Gastroesophageal sphincter (tissue), 4 donors: ENCODE data around the gene EPHA4. TPM values are rescaled to one million over a fixed set of nuclear protein-coding genes. Genes with fewer than 3 reads are reported as not detected.

ENCODE experiments used
- ATAC-seq: fragments of 150-250 bp; one replicate; pipeline ENCODE4 v1.9.1; 2016; ENCODE audit warnings: mild to moderate bottlenecking, moderate library complexity
- H3K27ac ChIP-seq, 4 donors: fragments of 200-600 bp; sonication (generic) in 3 of 4; 1 replicate in 3 of 4; 2 replicates in 1 of 4; pipeline ENCODE4 v1.5.1; 2016 to 2019
- H3K27me3 ChIP-seq: fragments of 200-600 bp; sonication (generic); one replicate; pipeline ENCODE4 v1.5.1; 2019
- H3K36me3 ChIP-seq, 2 donors: fragments of 200-600 bp; sonication (generic); one replicate each; pipeline ENCODE4 v1.5.1; 2019; ENCODE audit warnings: control low read depth in 1 of 2
- H3K4me1 ChIP-seq, 3 donors: fragments of 200-600 bp; sonication (generic); 1 replicate in 2 of 3; 2 replicates in 1 of 3; pipeline ENCODE4 v1.5.1; 2016 to 2019; ENCODE audit warnings: control low read depth in 2 of 3
- H3K4me3 ChIP-seq, 2 donors: fragments of 200-600 bp; sonication (generic); one replicate each; pipeline ENCODE4 v1.5.1; 2019; ENCODE audit warnings: mild to moderate bottlenecking in 1 of 2, moderate library complexity in 1 of 2
- H3K9me3 ChIP-seq, 3 donors: fragments of 200-600 bp; sonication (generic); one replicate each; pipeline ENCODE4 v1.5.1; 2017 to 2019; ENCODE audit warnings: control low read depth in 2 of 3
- CTCF ChIP-seq, 4 experiments: fragments of 200-600 bp in 2 of 4; fragments of 450-650 bp in 2 of 4; sonication (generic) in 1 of 4; IDR thresholded peaks; one replicate each; pipeline ENCODE4 v1.5.1; 2017 to 2019; ENCODE audit warnings: antibody characterized with exemption in 4 of 4, mild to moderate bottlenecking in 2 of 4, moderate library complexity in 2 of 4
- EP300 ChIP-seq: sonication (generic); formaldehyde crosslinking; IDR thresholded peaks from one replicate; pipeline ENCODE4 v1.6.1; 2017; ENCODE audit warnings: antibody characterized with exemption, mild to moderate bottlenecking
- POLR2A ChIP-seq, 2 donors: fragments of 450-650 bp; IDR thresholded peaks; one replicate each; pipeline ENCODE4 v1.6.1; 2017; ENCODE audit warnings: antibody characterized with exemption in 2 of 2, mild to moderate bottlenecking in 2 of 2, moderate library complexity in 1 of 2
- POLR2AphosphoS5 ChIP-seq: sonication (generic); formaldehyde crosslinking; IDR thresholded peaks from one replicate; pipeline ENCODE4 v1.6.1; 2017; ENCODE audit warnings: antibody characterized with exemption
- WGBS, 2 donors: methylation state at CpG; one replicate each; pipeline ENCODE4 v1.1.5; 2018; ENCODE audit warnings: low coverage in 1 of 2; 5-methylcytosine and 5-hydroxymethylcytosine counted together
- total RNA-seq, 4 donors: library from RNA; depleted of rRNA; stranded (reverse); fragments of >200 nt; gene quantifications; one replicate each; pipeline ENCODE4 v1.1.0, GENCODE V29; 2016

The EPHA4 gene
- total RNA-seq, 4 donors from 2014 or later = 21.3 to 41.2 (median 31.6) TPM

- Histone ChIP-seq H3K4me3 (no peak overlapping the region), H3K4me1 (no peaks in the 10 kb centered on the region), H3K36me3 (no peaks in the 10 kb centered on the region), H3K9me3 (no peaks in the 10 kb centered on the region), H3K27ac (no peak overlapping the region), H3K27me3 (no peaks in the 10 kb centered on the region)
- ATAC-seq = no peak
- WGBS, 2 donors = 92 to 95% methylated on average over 2 of the region's 2 CpGs
- no peak for TF ChIP-seq POLR2AphosphoS5
- TF ChIP-seq EP300 = no peak
- TF ChIP-seq POLR2A (IDR thresholded peaks at IDR 0.05) = no peak
- TF ChIP-seq CTCF (IDR thresholded peaks at IDR 0.05) = no peak
Observed at GRCh38 chr2:221506469-221506868, 65.6 kb downstream of the EPHA4 start.

GRCh38 chr2:221505605-221506004 is 66.5 kb downstream of the EPHA4 start:
- no peak for ATAC-seq
- H3K27me3 ChIP-seq = no peaks in the 10 kb centered on the region
- H3K4me3 ChIP-seq = no peak overlapping the region
- H3K27ac ChIP-seq = no peak overlapping the region
- H3K36me3 ChIP-seq = no peaks in the 10 kb centered on the region
- H3K9me3 ChIP-seq = no peaks in the 10 kb centered on the region
- WGBS, 2 donors = 95 to 100% methylated on average over 3 to 4 of the region's 4 CpGs
- TF ChIP-seq POLR2A (IDR thresholded peaks at IDR 0.05) (no peak), CTCF (IDR thresholded peaks at IDR 0.05) (no peak), EP300 (no peak), POLR2AphosphoS5 (no peak)
- no peaks in the 10 kb centered on the region for H3K4me1 ChIP-seq

- Histone ChIP-seq H3K27ac (no peak overlapping the region), H3K27me3 (no peaks in the 10 kb centered on the region), H3K4me1 (no peaks in the 10 kb centered on the region), H3K36me3 (no peaks in the 10 kb centered on the region), H3K4me3 (no peak overlapping the region), H3K9me3 (no peaks in the 10 kb centered on the region)
- no peak for ATAC-seq
- whole genome bisulfite sequencing, 2 donors = 100% methylated on average over 1 of the region's 1 CpG
- TF ChIP-seq EP300 (no peak), POLR2A (IDR thresholded peaks at IDR 0.05) (no peak), CTCF (IDR thresholded peaks at IDR 0.05) (no peak), POLR2AphosphoS5 (no peak)
Observed at GRCh38 chr2:221504905-221505304, 67.2 kb downstream of the EPHA4 start.

GRCh38 chr2:221503965-221504364 is 68.1 kb downstream of the EPHA4 start:
- ATAC-seq = no peak
- no peaks in the 10 kb centered on the region for H3K27me3 ChIP-seq
- H3K4me3 ChIP-seq = no peak overlapping the region
- H3K27ac ChIP-seq = no peak overlapping the region
- no peaks in the 10 kb centered on the region for H3K9me3 ChIP-seq
- WGBS, 2 donors = 63 to 71% methylated on average over 2 of the region's 2 CpGs
- no peaks in the 10 kb centered on the region for H3K36me3 ChIP-seq
- H3K4me1 ChIP-seq = no peaks in the 10 kb centered on the region
- TF ChIP-seq POLR2A (IDR thresholded peaks at IDR 0.05) = no peak
- no peak for TF ChIP-seq POLR2AphosphoS5
- TF ChIP-seq EP300 = no peak
- no peak for TF ChIP-seq CTCF (IDR thresholded peaks at IDR 0.05)

GRCh38 chr2:221502270-221503010 is 69.7 kb downstream of the EPHA4 start:
- WGBS, 2 donors = 69 to 87% methylated on average over 7 to 8 of the region's 8 CpGs
- Histone ChIP-seq H3K27ac (no peak overlapping the region), H3K36me3 (peaks cover 0 to 2% of the 10 kb centered on the region in 2 donors)

More at GRCh38 chr2:221502270-221503010, 69.7 kb downstream of the EPHA4 start:
- H3K4me3 ChIP-seq = no peak overlapping the region
- ATAC-seq = no peak
- H3K9me3 ChIP-seq = no peaks in the 10 kb centered on the region
- no peaks in the 10 kb centered on the region for H3K4me1 ChIP-seq
- no peaks in the 10 kb centered on the region for H3K27me3 ChIP-seq
- TF ChIP-seq CTCF (IDR thresholded peaks at IDR 0.05) (no peak), POLR2AphosphoS5 (no peak), EP300 (no peak), POLR2A (IDR thresholded peaks at IDR 0.05) (no peak)
